Left ventricle myocardium inferior (tissue), 1 donor: Measurements from ENCODE around the gene AARS2. TPM values are rescaled to one million over a fixed set of nuclear protein-coding genes. Genes with fewer than 3 reads are reported as not detected.

Experiments used
- DNase-seq: peaks from one replicate; pipeline ENCODE4 v3.0.0-alpha.2; 2020
- H3K27ac ChIP-seq: fragments of 200-600 bp; replicated peaks from 2 replicates; pipeline ENCODE4 v1.8.0; 2021
- H3K27me3 ChIP-seq: fragments of 200-600 bp; 2 replicates; pipeline ENCODE4 v1.8.0; 2021; ENCODE audit warnings: low read depth
- H3K36me3 ChIP-seq: fragments of 200-600 bp; 2 replicates; pipeline ENCODE4 v1.8.0; 2021
- H3K4me1 ChIP-seq: fragments of 200-600 bp; 2 replicates; pipeline ENCODE4 v1.8.0; 2021
- H3K4me3 ChIP-seq: fragments of 200-600 bp; 2 replicates; pipeline ENCODE4 v1.8.0; 2021; ENCODE audit warnings: mild to moderate bottlenecking, moderate library complexity
- H3K9me3 ChIP-seq: fragments of 200-600 bp; replicated peaks from 2 replicates; pipeline ENCODE4 v1.8.0; 2021
- CTCF ChIP-seq: fragments of 200-600 bp; IDR thresholded peaks from 2 replicates; pipeline ENCODE4 v1.8.0; 2021; ENCODE audit warnings: antibody characterized with exemption, mild to moderate bottlenecking, borderline replicate concordance
- intact Hi-C: fragments of 100-400 bp; cut with micrococcal nuclease; formaldehyde crosslinking; loops from one replicate; pipeline ENCODE4 v1.11.0; 2022
- total RNA-seq: library from RNA; stranded (reverse); fragmentation: NEBNext Ultra II Directional; extraction: Animal tissue kit (Norgen Biotek cat#: 25700); gene quantifications from one replicate; pipeline ENCODE4 v1.2.1, GENCODE V29; 2021
- donor health status: DM: no; HTN: yes; CAD: no; lungs with severe emphysema.

The AARS2 gene
- total RNA-seq, 1 donor from 2014 or later = 10.6 TPM

GRCh38 chr6:44303842-44304241 is 9.3 kb downstream of the AARS2 start:
- Histone ChIP-seq H3K36me3 (peaks cover 86% of the 10 kb centered on the region), H3K27ac (no peak overlapping the region), H3K9me3 (no peaks in the 10 kb centered on the region), H3K4me1 (peaks cover 7% of the 10 kb centered on the region), H3K4me3 (no peak overlapping the region), H3K27me3 (no peaks in the 10 kb centered on the region)
- DNase-seq = no peak
- intact Hi-C loops = no loop called here
- no peak for TF ChIP-seq CTCF

- Histone ChIP-seq H3K4me3 (no peak overlapping the region), H3K9me3 (no peaks in the 10 kb centered on the region), H3K36me3 (peaks cover 78% of the 10 kb centered on the region), H3K27me3 (peaks cover 2% of the 10 kb centered on the region), H3K4me1 (peaks cover 3% of the 10 kb centered on the region), H3K27ac (no peak overlapping the region)
- intact Hi-C loops = no loop called here
- no peak for DNase-seq
- no peak for TF ChIP-seq CTCF
Observed at GRCh38 chr6:44302856-44303255, 10.3 kb downstream of the AARS2 start.

GRCh38 chr6:44301782-44302564 is 11.2 kb downstream of the AARS2 start:
- H3K27ac ChIP-seq = no peak overlapping the region
- no peak overlapping the region for H3K4me3 ChIP-seq
- no peak for TF ChIP-seq CTCF
- peaks cover 69% of the 10 kb centered on the region for H3K36me3 ChIP-seq
- H3K4me1 ChIP-seq = peaks cover 12% of the 10 kb centered on the region
- peaks cover 11% of the 10 kb centered on the region for H3K27me3 ChIP-seq
- DNase-seq = no peak
- H3K9me3 ChIP-seq = no peaks in the 10 kb centered on the region
- intact Hi-C loops = no loop called here

- intact Hi-C loops = no loop called here
- TF ChIP-seq CTCF = no peak
- no peak for DNase-seq
Observed at GRCh38 chr6:44301106-44301505, 12.0 kb downstream of the AARS2 start.

GRCh38 chr6:44300292-44300823 is 12.8 kb downstream of the AARS2 start:
- H3K4me3 ChIP-seq = no peak overlapping the region
- no peak overlapping the region for H3K27ac ChIP-seq
- H3K9me3 ChIP-seq = no peaks in the 10 kb centered on the region
- DNase-seq = no peak
- peaks cover 53% of the 10 kb centered on the region for H3K36me3 ChIP-seq
- peaks cover 27% of the 10 kb centered on the region for H3K27me3 ChIP-seq
- intact Hi-C loops = no loop called here
- peaks cover 15% of the 10 kb centered on the region for H3K4me1 ChIP-seq
- TF ChIP-seq CTCF = no peak

More at GRCh38 chr6:44301106-44301505, 12.0 kb downstream of the AARS2 start:
- peaks cover 20% of the 10 kb centered on the region for H3K27me3 ChIP-seq
- H3K27ac ChIP-seq = no peak overlapping the region
- no peak overlapping the region for H3K4me3 ChIP-seq
- peaks cover 60% of the 10 kb centered on the region for H3K36me3 ChIP-seq
- no peaks in the 10 kb centered on the region for H3K9me3 ChIP-seq
- H3K4me1 ChIP-seq = peaks cover 15% of the 10 kb centered on the region
